Putamen (tissue), 1 donor: ENCODE measurements around the gene SMPD3.
A peak's percentile ranks its signal among the peaks of the same experiment; 100 is the strongest.

Experiments used
- DNase-seq: peaks from one replicate; pipeline ENCODE4 v3.0.0-alpha.2; 2016; ENCODE audit warnings: low spot score

The SMPD3 gene

DNA sequence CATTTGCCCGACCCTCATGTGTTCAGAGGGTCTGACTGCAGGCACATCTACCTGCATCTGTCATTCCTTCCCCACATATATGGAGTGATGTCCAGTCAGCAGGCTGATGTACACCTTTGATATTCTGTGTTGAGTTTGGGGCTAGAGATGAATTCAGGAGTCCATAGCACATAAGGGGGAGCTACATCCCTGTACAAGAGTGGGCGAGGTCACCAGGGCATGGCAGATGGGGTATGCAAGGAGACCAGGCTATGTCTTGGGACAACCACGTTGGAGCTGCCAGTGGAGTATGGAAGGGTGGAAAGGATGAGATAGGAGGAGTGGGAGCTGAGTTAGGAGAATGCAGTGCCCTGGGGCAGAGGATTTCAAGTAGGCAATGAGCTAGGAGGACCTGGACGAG lies 15.0 kb downstream of the SMPD3 start:
- no peak for DNase-seq

DNA sequence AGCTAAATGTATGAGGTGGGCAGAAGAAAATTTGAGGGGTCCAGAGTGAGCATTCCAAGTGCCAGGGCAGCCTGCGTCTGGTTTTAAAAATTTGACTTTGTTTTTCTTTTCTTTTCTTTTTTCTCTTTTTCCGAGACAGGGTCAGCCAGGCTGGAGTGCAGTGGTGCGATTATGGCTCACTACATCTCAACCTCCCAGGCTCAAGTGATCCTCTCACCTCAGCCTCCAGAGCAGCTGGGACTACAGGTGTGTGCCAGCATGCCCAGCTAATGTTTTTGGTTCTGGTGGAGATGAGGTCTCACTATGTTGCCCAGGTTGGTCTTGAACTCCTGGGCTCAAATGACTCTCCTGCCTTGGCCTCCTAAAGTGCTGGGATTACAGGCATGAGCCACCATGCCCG lies 15.6 kb downstream of the SMPD3 start:
- no peak for DNase-seq

DNA sequence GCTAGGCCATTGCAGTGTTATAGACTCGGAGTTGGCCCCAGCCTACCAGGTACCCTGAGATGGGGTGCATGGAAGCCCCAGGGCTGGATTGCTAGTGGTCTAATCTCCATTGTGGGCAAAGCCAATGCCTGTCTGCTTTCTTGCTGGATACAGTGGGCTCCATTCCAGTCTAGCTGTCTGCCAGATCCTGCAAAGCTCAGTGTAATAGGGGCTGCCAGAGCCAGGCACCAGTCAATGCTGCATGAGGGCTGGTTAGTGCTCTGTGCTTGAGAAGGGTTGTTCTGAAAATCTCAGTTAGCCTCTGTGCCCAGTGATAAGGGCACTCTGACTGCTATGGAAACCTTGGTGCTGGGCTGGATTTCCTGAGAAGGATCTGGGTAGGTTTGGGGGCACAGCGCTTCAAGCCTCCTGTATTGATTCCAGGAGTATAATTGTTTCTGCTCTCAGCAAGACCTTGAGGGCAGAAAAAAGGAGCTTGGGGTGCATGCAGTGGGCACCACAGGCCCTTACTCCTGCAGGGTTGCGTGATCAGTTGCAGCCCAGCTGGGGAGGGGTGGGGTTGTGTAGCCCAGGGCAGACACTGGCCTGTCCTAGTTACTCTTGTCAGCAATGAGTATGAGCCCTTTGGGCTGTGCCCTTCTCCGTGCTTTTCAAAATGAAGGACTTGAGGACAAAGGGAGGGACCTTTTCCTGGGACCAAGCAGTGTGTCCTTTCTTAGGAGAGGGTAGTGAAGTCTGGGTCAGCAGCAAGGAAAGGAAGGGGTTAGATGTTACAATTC lies 19.0 kb downstream of the SMPD3 start:
- DNase-seq = no peak

DNA sequence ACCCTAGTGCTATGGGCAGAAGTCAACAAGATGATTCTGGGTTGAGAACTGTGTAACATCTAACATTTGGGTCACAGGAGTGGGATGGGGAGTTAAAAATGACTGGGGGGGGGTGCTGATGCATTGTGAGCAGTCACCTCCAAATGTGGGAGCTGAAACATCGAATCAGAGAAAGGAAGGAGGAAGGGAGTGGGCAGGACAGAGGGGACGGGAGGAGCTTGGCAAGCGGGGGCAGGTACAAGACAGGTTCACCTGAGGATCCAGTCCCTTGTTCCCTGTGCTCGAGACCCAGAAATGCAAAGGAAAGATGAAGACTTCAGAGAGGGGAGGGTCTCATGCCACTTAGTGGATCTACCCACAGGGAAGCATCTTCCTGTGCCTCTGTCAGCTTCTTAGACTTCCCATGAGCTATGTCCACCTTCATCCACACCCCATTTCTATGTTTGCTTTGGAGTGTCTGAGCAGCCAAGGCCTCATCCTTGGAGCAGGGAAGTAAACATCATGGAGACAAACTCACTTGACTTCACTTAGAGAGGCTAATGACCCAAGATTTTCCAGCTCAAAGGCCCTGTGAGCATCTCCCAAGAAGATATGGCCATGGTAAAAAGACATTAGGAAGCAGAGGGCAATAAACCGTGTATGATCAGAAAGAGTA lies 20.5 kb downstream of the SMPD3 start:
- DNase-seq = peak; percentile 80

DNA sequence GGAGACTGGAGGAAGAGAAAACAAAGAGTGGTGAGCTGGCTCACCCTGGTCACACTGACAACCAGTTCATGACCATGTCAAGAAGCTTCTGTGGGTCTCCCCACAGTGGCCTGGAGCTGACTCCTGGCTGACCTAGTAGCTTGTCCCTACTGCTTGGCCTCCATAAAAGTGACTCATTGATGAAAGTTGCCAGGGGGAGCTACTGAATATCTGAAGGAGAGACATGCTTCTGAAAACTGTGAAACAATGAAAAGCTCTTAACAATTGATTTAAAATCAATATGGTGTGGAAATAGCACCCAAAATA lies 22.0 kb downstream of the SMPD3 start:
- no peak for DNase-seq

DNA sequence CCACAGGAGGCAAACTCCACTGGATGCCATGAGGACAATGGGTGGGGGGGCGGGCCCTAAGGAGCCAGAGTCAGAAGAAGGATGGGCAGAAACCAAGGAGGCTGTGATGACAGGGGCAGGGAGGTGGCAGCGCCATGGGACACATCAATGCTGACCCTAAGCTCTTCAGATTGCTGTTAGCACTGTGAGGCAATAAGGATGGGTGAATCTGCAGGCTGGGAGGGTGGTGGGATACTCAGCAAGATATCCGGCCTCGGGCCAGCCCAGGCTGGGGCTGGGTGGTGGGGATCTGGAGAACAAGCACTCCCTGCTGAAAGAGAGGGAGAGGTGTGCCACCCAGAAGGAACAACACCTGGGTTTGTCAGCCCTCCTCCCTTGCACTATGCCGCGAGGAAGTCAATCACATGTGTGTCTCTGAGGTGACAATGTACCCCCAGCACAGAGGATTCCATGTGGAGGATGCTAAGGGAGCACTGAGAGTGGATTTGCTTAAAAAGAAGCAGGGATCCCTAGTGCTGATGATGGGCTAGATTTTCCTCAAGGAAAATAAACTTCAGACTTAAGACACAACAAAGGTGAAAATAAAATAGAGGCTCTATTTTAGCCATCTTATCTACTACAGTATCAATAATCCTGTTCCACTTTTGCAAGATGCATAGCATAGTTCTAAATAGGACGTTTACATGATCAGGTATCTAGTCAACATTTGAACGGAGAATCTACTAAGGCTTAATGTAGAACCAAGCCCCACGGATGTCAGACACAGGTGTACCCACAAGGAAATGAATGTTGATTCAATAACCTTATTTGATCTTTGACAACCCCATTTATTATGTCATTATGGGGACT lies 22.6 kb downstream of the SMPD3 start:
- DNase-seq = no peak

DNA sequence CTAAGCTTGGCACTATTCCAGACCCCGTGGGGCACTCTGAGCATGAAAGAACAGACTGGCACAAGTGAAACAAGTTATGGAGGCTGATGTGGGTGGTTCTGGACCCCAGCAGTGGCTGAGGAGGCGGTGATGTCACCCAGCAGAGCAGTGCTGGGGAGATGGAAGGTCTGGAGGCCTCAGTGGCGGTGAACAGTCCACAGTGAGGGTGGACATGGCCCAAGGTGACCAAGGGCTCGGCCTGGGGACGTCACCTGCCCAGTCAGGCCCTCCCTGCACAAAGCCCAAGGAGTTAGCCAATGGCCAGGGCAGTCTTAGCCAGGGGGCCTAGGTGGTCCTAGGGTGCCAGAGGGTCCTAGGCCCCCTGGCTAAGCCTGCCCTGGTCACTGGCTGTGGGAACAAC lies 24.5 kb downstream of the SMPD3 start:
- DNase-seq = no peak

DNA sequence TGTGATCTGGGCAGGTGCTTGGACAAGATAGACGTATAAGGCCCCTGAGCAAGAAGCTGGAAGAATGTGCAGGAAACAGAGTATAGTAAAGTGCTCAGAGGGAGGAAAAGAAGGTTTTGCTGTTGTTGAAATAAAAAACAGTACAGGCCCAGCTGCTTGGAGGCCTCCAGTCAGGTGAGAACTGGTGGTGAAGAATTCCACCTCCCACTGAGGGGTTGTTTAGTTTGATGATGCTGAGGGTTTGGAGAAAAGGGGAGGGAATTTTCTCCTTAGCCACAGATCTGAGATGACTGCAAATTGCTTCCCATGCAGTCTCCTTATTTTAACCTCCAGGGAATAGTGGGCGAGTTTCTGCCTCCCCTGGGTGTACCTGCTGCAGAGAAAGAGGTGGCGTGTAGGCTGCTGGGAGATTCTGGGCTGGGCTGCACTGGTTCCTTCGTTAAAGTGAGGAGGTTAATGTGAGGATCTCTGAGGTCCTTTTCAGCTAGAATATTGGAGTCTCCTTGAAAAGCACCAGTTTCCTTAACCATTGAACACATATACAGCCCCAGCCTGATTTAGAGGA lies 25.8 kb downstream of the SMPD3 start:
- DNase-seq = peak; percentile 70

DNA sequence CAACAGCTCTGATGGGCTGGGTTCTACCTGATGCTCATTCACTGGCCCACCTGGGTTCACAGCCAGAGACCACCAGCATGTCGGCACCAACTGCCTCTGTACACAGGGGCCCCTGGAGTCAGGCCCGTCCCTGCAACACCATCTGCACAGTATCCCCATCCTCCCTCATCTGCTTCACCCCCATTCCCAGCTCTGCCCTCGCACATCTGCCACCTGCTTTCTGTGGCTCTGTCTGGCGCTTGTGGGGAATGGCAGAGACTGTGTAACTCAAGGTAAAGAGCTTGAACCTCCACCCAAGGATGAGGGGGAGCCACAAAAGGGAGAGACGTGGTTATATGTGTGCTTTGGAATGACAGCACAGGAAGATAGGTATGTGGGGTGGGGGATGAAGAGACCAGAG lies 27.2 kb downstream of the SMPD3 start:
- no peak for DNase-seq

DNA sequence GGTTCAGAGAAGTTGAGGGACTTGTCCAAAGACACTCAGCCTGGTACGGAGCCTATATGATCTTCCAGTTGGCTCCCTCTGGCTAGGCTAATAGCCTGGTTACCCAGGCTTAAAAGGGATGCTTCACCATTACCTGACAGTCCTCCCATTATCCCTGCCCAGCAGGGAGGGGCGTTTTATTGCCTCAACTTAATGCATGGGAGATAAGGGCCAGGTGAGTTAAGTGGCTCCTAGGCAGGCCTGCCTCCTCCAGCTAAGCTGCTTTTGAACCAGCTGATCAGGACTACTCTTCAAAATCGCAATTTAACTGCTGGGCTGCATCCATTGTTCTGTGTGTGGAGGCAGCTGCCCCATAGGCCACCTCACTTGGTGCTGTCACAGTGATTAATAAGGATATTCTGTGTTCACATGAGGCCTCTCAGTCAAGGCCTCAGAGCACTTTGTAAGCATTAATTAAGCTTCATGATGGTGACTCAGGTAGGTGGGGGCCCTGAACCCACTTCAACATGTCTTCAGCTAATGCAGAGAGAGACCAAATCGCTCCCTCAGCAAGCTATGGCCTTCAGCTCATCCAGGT lies 27.9 kb downstream of the SMPD3 start:
- DNase-seq = no peak

DNA sequence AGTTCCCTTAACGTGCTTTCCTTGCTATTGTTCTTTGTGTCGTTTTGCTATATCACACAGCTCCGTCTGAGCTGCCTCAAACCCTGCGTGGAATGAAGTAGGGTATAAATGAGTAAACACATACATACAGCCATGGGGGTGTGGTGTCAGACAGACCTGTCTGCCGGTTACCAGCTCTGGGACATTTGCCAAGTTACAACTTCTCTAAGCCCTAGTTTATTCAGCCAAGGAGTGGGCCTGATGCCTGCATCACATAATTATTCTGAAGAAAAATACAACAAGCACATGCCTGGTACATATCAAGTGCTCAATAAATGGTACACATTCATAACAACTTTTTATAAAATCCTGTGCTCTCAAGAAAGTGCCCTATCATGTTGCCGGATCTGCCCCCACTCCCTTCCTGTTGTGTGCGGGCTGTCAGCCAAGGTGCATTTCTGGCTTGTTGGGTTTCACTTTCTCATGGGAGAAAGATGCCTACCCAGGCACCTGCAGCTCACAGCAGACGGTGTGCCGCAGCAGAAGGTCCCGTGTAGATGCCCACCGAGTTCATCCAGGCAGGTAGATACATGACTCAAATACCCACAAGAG lies 30.5 kb downstream of the SMPD3 start:
- DNase-seq = no peak

DNA sequence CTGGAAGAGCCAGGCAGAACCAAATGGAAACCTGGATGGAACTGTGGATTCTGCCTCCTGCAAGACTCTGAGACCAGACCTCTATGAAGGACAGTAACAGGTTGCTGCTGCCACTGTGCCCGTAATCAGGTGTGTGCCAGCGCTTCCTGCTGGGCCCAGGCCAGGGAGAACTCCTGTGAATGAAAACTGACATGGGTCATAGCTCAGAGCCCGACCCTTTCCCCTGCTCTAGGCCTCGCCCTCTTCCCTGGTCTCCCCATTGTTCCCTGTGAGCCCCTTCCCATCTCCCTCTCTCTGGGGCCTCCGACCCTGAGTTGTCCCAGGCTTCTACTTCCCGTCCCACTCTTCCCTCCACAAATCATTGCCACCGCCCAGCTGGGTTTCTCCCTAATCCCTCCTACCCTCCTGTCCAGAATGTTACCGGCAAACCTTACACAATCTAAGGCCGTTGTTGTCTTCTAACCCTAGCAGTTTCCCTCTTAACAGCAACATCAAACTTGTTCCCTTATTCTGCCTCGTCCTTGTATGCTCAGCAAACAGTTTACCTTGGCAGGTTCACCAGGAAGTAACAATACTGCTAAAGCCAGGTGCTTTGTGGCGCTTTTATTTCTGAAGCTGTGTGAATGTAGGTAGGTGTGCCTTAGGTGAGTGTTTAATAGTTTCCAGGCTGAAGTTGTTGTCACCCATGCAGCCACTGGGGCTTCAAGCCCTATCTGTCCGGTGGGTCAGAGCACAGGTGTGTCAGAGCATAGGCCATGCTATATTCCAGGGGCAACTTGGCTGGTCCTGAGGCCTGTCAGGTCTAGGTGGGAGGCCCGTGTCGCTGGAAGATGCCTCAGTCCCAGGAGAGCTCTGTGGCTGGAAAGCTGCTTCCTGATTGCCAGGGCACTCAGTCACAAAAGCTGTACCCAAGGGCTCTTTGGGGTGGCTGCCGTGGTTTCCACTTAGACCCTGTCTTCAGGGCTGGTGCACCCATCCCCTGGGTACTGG lies 32.0 kb downstream of the SMPD3 start:
- no peak for DNase-seq

DNA sequence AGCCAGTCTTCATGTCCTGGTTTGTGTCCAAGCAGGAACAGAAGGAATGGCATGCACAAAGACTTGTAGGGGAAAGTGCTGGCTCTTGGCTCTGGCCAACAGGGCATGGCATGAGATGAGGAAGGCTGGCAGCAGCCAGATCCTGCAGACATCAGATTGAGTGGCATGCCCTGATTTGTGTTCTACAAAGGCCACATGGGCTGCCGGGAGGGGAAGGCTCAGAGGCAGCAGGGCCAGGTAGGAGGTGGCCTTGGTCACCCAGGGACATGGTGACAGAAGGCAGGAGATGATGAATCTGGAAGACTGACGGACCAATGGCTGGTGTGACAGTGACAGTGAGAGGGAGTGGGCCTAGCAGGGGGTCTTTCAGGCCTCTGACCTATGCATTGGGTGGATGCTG lies 33.7 kb downstream of the SMPD3 start:
- no peak for DNase-seq

DNA sequence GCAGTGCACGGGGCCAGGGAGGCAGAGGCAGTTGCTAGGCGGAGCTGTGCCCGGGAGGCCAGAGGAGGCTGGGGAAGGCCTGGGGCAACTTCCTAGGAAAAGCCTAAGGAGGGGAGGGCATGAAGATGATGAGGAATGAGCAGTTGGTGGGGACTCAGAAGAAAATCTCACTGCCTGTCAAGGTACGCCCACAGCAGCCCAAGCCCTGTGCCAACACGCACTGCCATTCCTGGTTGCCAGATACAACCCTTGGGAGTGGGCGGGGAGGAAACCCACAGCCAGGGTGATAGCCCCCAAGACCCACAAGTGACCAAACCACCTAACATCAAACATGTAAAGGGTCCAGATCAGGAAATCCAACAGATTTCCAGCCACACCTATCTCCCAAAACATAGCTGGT lies 36.2 kb downstream of the SMPD3 start:
- DNase-seq = no peak

DNA sequence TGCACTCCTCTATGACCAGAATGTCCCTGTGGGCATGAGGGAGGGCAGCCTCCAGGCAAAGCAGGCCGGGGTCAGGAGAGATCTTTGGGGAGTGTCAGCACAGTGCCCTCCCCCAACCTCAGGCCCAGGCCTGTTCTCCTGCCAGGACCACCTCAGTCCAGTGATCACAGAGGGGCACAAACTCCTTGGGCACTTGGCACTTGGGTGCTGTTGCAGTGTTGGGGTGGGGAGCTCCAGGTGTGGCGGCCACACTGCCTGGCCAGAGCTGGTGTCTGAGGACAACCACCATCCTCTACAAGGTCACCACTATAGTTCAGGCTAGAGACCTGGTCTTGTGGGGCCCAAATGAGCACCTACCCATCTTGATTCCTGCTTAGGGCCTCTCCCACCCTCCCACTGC lies 37.2 kb downstream of the SMPD3 start:
- no peak for DNase-seq

DNA sequence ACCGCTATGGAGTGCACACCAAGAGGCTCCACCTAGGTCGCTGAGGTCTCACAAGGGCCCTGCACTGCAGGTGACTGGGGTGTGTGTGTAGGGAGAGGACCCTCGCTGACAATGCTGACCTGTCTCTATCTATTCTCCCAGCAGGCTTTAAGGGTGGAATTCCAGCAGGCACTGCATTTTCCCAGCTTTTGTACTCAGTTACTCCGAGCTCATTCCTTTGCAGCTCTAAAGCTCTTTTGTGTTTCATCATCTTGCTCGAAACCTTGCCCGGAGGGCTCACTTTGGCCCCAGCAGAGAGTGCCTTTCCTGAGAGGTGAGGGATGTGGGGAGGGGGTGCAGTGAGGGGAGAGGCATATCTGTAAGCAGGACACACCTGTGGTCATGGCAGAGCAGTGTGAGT lies 39.3 kb downstream of the SMPD3 start:
- DNase-seq = no peak

DNA sequence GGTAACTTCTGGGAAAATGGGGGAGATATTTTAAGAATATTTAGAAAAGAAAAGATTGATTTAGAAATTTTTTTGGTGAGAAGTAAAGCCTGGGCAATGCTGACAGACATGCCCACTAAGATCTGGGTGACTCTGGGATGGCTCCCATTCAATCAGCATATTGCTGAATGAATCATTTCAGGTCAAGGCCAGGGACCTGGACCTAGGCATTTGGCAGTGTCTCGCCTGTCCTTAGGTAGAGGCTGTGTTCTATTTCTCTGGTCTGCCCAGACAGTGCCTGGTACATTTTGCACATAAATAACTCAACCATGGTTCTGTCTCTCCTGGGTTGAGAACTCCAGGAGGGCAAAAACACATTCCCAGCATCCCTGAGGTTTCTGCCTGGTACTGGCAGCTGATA lies 39.9 kb downstream of the SMPD3 start:
- no peak for DNase-seq

DNA sequence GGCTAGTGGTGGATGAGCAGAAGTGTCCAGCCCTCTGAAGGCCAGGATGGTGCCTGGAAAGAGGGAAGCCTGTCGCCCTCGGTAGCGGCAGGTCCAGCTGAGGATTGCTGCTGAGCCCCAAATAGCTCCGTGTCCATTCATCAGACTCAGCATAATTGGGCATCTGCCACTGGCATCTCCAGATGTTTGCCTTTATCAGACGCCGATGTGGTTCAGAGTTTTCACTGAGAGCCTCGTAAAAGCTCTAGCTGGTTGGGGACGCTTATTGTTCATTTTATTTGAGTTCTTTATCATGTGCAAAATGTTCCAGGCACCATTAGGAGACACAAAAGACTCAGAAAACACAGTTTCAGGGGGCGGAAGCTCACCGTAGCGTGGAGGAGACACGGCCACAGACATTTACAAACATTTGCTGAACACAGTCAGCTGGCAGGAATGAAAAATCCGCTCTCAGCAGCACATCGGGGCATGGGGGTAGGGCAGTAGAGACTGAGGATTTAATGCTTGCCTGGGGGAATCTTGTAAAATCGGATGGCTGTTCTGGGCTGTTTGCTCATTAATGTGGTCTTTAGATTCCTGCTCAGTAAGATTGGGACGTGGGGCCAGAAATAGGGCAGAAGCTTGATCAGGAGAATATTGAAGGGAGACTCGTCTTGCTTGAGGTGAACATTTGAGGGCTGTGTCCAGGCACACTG lies 41.7 kb downstream of the SMPD3 start:
- no peak for DNase-seq

DNA sequence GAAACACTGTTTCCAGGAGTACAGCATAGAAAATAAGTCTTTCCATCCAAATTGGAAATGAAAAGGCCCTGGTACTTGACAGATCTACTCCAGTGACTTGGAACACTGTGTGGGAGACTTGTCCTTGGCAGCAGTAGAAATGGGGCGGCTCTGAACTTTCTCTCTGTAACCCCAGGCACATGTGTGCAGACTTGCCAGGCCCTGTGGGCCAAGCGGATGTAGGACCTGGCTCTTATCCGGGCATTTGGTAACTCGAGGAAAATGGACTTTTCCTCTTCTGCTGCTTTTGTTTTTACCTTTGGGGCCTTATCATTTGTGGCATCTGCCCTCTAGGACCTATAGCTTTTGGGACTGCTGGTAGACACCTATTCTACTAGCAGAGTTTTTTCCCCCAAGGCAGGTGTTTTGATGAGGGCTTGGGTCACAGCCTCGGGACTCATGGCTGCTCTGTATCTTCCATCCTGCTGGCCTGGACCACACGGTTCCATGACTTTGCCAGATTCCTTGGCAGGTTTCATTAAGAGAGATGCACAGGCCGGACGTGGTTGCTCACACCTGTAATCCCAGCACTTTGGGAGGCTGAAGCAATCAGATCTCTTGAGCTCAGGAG lies 43.5 kb downstream of the SMPD3 start:
- no peak for DNase-seq

DNA sequence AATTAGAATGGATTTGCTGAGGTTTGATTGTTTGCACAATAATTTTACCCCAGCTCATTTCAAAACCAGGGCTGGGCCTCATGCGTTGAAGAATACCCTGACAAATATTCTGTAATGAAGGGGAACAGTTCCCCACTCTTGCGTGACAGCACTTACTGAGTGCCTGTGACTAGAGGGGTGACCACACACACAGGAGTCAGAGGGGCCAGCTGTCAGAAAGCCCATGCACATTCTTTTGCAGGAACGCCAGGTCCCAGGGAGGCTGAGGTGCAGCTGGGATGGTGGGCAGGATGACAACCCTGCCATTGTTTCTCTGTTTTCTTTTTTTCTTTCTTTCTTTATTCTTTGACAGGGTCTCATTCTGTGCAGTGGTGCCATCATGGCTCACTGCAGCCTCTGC lies 44.6 kb downstream of the SMPD3 start:
- no peak for DNase-seq
